Fibroblast of peridontal ligament (primary cell): ENCODE data around the gene ZSWIM3.

Source experiments
- DNase-seq: peaks from one replicate; pipeline ENCODE4 v3.0.0-alpha.2; 2010; ENCODE audit errors: extremely low read depth

Gene ZSWIM3

DNA sequence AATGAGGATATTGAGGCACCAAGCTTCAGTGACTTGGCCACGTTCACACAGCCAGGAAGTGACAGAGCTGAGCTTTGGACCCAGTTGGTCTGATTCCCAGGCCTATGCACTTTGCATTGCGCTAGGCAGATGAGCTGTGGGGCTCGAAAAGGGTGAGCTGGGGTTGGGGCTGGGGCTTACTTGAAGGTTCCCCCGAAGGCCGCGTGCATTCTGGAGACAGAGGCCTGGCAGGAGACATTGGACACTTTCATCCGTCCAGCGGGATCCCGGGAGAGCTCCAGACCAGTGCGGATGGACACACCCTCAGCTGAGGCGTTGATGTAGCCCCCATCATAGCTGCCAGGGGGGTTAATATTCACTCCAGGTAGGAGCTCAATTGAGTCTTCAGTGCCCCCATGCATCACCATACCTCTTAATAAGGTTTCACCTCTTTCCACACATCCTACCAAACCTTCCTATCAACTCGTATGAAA is 52.0 kb downstream of the ZSWIM3 start:
- no peak for DNase-seq

DNA sequence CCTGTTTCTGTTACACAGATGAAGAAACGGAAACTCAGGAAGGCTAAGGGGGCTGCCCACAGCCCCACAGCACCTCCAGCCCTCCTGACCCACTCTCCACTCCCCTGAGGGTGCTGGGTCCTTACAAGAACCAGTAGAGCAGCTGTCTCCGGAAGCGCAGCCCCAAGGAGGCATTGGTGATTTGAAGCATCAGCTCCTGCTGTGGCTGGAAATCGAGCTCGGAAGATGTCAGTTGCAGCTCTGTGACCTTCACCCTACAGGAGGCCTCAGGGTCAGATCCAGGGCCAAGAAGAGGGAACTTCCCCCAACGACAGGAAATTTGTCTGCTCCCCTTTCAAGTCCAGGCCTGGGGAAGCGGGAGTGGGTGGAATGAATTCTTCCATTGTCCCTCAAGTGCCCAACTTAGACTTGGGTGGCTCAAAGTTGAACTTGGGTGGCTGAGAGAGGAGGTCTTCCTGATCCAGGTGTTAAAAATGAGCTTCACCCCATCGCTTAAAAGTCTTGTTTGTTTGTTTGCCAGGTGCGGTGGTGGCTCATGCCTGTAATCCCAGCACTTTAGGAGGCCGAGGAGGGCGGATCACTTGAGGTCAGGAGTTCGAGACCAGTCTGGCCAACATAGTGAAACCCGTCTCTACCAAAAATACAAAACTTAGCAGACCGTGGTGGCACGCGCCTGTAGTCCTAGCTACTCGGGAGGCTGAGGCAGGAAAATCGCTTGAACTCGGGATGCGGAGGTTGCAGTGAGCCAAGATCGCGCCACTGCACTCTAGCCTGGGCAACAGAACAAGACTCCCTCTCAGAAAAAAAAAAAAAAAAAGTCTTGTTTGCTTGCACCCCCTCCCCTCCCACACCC is 52.6 kb downstream of the ZSWIM3 start:
- DNase-seq: no peak

DNA sequence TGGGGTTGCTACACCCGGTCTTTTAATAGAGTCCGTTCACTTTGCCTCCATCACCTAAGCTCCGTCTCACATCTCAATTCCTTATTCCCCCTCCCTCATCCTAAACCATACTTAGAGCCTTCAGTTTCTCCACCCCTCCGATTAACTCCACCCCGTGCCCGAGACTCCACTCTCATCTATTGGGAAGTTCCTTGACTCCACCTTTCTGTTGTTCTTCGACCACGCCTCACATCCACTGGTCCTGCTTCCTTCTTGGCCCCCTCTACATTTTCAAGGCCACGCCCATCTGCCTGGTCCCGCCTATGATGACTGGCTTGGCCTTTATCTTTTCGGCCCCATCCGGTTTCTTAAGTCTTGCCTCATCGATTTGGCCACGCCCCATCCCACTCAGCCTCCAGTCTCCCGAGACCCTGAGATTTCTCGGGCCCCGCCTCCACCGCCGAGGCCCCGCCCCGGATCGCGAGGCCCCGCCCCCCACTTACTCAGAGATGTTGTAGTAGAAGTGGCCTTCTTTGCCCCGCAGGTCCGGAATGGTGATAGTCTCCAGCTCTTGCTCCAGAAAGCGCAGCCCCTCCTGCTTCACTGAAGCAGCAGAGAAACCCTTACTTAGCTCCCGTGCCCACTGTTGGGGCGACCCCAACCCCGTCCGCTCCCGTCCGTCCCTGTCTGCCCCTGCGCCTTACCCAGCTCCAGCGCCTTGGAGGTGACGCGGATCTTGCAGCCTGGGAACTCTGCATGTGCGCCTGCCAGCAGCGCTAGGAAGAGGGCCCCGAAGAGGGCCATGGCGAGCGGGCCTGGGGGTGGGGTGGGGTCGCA is 53.5 kb downstream of the ZSWIM3 start:
- DNase-seq: peak; percentile 99

DNA sequence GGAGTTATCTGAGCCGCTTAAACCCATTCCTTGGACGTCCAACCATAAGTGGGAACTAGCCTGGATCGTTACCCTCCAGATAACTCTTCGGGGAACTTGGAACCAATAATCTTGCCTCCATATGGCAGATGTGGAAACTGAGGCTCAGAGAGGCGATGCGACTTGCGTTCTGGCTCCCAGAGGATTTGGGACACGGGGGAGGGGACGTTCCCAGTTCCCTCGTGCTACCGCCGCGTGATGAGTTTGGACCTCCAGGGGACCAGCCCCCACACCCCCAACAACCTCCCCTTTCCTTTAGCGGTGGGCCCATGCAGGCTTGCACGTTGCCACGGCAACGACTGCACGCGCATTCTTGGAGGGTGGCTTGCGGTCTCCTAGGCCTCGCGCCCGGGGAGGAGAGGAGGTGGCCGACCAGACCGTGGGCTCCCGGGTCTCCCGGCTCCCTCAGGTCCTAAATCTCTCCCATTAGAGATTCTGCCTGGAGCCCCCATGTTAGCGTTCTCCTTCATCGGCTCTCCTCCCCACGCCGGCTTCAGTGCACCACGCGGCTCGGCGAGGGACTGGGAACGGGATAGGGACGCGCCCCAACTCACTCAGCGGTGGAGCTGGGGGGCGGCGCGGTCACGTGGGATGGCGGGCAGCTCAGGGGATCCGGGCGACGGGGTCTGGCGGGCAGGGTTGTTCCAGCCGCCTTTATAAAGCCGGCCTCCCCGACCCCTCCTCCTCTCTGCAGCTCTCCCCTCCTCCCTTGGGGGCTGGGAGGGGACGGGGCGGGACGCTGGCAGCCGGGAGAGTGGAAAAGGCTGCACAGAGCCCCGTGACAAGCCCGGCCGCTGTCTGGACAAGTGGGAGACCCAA is 54.3 kb downstream of the ZSWIM3 start, which contains the start of gene PLTP:
PLTP (minus strand) TSS at position 670 of the 858 bp plus-strand sequence. CDS start 703 bp downstream, outside the sequence.
- peak; percentile 65 for DNase-seq

DNA sequence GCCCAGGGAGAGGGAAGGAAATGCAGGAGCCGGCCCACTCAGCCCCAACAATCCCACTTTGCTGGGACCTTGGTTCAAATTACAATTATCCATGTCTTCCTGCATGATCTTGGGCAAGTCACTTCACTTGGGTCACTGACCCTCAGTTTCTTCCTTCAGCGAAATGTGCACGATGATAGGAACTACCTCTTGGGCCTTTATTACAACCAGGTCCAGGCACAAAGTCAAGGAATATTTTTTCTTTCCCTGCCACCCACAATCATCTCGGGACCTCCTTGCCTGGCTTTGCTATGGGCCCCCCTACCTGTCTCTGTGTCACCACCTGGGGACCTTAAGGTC is 54.9 kb downstream of the ZSWIM3 start:
- no peak for DNase-seq

DNA sequence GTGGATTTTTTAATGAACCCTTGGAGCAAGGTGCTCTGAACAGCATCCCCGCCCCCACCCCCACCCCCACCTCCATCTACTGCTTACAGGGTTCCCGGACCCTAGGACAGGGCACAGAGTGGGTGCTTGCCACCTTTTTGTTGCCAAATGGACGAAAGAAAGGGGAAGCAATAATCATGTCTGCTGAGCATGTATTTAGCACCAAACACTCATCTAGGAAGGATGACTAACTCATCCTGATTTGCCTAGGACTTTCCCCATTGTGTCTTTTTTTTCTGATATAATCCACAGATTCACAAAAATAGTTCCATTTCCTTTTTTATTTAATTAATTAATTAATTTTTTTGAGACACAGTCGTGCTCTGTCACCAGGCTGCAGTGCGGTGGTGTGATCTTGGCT is 55.7 kb downstream of the ZSWIM3 start:
- DNase-seq: no peak

DNA sequence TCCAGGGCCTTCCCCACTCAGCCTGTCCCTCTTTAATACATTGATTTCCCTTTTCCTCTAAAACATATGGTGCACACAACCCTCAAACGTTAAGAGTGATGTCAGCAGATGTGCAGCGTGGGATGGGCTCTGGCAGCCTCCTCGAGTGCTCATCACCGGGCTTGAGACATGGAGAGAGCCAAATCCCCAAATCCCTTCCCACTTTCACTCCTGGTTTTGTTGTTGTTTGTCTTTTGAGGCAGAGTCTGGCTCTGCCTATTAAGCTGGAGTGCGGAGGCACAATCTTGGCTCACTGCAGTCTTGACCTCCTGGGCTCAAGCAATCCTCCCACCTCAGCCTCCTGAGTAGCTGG is 60.4 kb downstream of the ZSWIM3 start:
- peak; percentile 72 for DNase-seq

DNA sequence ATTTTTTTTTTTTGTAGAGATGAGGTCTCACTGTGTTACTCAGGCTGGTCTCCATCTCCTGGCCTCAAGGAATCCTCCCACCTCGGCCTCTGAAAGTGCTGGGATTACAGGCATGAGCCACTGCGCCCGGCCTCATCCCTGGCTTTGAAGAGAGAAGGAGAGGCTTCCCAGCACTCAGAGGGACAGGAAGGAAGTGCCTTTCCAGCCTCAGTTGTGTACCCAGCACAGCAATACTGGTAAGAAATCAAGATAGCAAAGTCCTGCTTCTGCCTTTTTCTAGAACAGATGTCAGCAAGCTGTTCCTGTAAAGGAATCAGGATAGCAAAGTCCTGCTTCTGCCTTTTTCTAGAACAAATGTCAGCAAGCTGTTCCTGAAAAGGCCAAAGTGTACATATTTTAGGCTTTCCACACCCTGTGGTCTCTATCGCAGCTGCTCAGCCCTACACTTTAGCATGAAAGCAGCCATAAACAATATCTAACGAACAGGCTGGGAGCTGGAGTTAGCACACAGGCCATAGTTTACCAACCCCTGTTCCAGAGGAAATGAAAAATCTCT is 60.8 kb downstream of the ZSWIM3 start:
- DNase-seq: peak; percentile 73

DNA sequence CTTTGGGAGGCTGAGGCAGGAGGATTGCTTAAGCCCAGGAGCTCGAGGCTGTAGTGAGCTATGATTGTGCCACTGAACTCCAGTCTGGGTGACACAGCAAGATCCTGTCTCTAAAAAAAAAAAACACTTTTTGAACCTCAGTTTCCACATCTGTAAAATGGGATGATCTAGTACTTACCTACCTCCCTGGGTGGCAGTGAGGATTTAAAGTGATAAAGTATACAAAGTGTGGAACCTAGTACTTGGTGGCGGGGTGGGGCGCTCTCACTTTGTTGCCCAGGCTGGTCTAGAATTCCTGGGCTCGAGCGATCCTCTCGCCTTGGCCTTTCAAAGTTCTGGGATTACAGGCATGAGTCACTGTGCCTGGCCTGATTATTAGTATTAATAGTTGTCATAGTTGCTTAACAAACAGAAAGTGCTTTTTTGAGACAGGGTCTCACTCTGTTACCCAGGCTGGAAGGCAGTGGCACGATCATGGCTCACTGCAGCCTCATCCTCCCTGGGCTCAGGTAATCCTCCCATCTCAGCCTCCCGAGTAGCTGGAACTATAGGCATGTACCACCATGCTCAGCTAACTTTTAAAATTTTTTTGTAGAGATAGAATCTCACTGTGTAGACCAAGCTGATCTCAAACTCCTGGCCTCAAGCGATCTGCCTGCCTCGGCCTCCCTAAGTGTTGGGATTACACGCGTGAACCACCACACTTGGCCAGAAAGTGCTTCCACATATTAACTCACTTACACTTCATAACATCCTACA is 61.5 kb downstream of the ZSWIM3 start:
- no peak for DNase-seq

DNA sequence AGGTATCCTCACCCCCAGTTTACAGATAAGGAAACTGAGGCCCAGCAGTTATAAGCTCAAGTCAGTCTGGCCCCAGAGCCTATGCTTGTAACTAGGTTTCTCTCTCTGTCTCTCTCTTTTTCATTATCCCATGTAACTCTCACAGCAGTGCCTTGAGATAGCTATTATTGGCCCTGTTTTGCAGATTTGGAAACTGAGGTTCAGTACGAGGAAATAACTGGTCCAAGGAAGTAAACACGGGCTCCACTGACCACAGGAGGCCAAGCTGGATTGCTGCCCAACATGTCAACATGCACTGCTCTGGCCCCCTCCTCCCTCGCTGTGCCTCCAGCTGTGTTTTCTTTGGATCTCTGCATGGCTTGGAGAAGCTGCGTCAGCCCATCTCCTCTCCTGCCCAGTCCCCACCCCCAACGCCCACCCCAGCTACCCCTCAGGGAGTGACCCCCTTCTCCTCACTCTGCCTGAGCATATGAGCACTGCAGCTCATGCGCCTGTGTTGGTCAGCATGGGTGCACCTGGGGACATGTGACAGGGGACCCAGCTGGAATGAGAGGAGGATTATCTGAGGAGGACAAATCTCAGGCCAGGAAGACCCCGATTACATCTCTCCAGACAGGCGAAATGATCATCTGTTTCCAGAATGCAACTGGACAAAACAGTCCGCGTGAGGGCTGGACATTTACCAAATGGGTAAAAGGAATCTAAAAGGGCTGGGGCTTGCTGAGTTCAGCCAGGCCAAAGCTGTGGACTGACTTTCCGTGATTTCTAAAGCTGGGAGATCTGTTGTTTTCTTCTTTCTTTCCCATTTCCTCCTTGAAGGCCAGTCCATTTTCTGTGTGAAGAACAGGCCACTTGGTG is 62.4 kb downstream of the ZSWIM3 start:
- peak; percentile 86 for DNase-seq

DNA sequence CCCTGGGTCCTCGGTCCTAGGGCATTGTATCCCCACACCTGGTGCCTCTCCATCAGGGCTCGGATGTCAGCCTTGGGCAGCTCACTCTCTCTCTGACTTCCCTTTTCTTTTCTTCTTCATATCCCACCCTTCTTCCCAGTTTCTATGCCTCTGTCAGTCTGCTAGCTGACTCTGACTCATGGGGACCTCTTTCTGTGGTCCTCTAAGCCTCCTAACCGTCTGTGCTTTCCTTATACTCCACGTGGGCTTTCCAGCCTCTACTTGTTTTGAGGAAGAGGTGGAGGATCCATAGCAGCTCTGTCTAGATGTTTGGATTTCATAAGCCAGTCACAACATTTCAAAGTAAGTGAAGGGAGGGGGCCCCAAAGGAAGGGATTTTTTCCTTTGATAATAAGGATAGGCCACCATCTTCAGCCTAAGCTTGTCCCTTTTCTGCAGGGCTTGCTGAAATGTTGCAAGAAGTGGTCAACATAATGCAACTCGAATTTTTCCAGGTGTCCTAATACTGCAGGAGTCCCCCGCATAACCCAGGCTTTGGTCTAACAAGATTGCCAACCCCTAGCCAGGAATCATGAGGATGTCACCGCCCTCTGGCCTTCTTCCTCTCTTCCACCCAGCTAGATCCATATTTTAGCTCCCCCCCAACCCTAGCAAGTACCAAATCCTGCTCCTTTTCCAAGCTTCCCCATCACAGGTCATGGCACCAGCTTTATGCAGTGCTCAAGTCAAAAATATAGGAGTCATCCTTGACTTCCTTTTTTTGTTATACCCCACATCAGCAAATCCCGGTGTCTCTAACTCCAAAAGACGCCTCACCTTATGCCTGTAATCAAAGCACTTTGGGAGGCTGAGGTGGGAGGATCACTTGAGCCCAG is 63.3 kb downstream of the ZSWIM3 start:
- no peak for DNase-seq

DNA sequence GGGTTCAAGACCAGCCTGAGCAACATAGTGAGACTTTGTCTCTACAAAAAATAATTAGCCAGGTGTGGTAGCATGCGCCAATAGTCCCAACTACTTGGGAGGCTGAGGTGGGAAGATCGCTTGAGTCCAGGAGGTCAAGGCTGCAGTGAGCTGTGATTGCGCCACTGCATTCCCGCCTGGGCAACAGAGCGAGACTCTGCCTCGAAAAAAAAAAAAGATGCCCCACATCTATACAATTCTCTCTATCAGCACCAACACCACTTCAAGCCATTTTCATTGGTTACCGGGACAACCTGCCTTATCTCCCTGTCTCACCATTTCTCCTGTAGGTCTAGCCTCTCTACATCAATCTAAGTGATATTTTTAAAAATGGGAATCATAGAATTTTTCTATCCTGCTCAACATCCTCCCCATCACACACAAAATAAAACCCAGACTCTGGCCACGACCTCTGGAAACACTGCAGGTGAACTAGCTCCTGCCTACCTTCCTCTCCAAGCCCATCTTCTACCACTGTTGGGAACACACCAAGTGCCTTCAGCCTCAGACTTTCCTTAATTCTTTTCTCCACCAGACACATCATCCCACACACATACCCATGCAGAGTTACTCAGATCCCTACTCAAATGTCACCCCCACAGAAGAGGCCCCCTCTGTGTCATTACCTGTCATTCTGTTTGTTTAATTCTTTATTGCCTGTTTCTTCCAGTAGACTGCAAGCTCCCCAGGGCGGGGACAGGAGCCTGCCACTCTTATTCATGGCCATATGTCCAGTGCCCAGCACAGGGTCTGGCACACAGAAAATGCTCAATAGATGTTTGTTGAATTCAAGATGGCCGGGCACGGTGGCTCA is 64.1 kb downstream of the ZSWIM3 start:
- no peak for DNase-seq

DNA sequence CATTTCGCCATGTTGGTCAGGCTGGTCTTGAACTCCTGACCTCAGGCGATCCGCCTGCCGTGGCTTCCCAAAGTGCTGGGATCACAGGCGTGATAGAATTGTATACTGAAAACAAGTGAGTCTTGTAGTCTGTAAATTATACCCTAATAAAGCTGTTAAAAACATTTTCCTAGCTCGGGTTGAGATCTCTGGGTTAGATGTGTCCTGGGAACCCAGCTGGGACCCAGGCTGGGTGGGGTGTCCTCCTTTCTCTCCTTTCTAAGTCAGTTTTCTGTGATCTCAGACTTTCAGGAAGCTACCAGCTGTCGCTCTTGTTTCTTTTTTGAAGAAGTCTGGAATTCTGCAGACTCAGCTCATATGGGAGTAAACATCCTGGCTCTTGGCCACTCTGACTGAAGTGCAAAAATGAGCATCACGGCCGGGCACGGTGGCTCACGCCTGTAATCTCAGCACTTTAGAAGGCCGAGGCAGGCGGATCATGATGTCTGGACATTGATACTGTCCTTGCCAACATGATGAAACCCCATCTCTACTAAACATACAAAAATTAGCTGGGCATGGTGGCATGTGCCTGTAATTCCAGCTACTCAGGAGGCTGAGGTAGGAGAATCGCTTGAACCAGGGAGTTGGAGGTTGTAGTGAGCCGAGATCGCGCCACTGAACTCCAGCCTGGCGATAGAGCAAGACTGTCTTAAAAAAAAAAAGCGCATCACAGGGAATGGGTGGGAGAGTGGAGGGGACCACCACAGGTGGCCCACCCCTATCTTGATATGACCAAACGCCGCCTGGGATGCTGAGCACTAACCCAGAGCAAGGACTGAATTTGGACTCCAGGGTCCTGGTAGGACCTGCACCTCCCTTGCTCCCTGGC is 67.2 kb downstream of the ZSWIM3 start:
- DNase-seq: peak; percentile 70

DNA sequence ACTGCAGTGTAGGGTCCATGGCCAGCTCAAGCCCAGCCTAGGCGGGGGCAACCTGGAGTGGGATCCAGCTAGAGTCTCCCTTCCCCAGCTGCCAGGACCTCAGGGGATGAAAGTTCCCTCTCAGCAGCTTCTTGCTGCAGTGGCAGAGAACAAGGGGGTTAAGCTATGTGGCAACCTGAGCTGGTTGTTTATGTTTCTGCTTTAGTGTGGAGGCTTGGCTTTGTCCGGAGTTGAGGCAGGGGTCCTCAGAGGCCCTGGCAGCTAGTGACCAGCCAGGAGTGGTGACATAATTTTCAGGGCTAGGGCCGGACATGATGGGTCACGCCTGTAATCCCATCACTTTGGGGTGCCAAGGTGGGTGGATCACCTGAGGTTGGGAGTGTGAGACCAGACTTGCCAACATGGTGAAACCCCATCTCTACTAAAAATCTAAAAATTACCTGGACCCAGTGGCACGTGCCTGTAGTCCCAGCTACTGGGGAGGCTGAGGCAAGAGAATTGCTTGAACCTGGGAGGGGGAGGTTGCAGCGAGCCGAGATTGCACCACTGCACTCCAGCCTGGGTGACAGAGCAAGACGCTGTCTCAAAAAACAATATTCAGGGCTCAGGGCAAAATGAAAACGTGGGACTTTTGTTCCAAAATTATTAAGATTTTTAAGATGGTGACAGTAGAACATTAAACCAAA is 68.5 kb downstream of the ZSWIM3 start:
- no peak for DNase-seq

DNA sequence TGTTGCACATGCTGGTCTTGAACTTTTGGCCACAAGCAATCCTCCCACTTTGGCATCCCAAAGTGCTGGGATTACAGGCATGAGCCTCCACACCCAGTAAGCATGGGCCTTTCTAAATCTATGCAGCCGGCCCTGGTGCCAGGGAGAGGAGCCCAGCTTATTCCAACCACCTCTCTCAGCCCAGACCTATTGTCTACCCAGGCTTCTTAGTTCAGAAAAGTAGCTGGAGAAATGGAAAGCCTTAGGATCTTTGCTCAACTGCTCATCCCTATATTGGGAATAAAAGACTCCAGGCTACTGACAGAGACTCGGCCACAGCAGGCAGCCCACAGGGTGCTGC is 69.3 kb downstream of the ZSWIM3 start:
- DNase-seq: no peak

DNA sequence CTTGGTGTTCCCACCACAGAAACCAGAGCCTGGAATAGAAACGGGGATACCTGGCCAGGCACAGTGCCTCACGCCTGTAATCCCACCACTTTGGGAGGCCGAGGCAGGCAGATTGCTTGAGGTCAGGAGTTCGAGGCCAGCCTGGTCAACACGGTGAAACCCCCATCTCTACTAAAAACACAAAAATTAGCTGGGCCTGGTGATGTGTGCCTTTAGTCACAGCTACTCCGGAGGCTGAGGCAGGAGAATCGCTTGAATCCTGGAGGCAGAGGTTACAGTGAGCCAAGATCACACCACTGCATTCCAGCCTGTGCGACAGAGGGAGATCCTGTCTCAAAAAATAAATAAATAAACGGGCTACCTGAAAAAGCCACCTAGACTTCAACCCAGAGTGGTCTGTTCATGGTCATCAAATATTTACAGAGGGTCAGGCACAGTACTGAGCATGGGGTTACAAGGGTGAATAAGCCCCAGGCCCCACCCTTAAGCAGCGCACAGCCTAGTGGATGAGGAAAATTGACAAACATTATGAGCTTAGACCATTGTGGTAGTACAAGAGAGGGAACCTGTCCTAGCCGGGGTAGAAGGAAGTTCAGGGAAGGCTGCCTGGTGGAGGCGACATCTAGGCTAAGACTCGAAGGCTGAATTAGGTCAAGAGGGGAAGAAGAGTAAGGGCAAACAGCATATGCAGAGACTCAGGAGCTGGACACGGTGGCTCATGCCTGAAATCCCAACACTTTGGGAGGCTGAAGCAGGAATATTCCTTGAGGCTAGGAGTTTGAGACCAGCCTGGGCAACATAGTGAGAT is 69.9 kb downstream of the ZSWIM3 start:
- DNase-seq: no peak
